ENCODE data around the gene CBR4. TPM values are rescaled to one million over a fixed set of nuclear protein-coding genes. Genes with fewer than 3 reads are reported as not detected.
A peak's percentile ranks its signal among the peaks of the same experiment; 100 is the strongest.

The CBR4 gene
- total RNA-seq, 4 donors from 2014 or later, result 20.4 to 25.6 (median 24.7) TPM

GRCh38 chr4:169000315-169000714 lies 9.7 kb downstream of the CBR4 start:
- TF ChIP-seq POLR2A (IDR thresholded peaks at IDR 0.05) (no peak), CTCF (IDR thresholded peaks at IDR 0.05) (no peak), EP300 (IDR thresholded peaks at IDR 0.05) (no peak)
- no peak overlapping the region for H3K4me3 ChIP-seq
- no peaks in the 10 kb centered on the region for H3K27me3 ChIP-seq
- peaks cover 0 to 45% (median 0%) of the 10 kb centered on the region in 3 donors for H3K36me3 ChIP-seq
- DNase-seq (ENCODE audit: low spot score in 2 of 2), result no peak
- no peaks in the 10 kb centered on the region for H3K9me3 ChIP-seq
- no peak overlapping the region for H3K27ac ChIP-seq
- peaks cover 0 to 22% (median 2%) of the 10 kb centered on the region in 4 donors for H3K4me1 ChIP-seq
- 77 to 85% methylated on average over 1 of the region's 1 CpG for WGBS, 2 donors

- Histone ChIP-seq H3K4me1 (peaks cover 0 to 19% (median 2%) of the 10 kb centered on the region in 4 donors), H3K4me3 (no peak overlapping the region), H3K36me3 (peaks cover 0 to 40% (median 0%) of the 10 kb centered on the region in 3 donors), H3K27ac (no peak overlapping the region), H3K9me3 (no peaks in the 10 kb centered on the region), H3K27me3 (no peaks in the 10 kb centered on the region)
- TF ChIP-seq CTCF (IDR thresholded peaks at IDR 0.05), result no peak
- TF ChIP-seq POLR2A (IDR thresholded peaks at IDR 0.05), result no peak
- TF ChIP-seq EP300 (IDR thresholded peaks at IDR 0.05), result no peak
- DNase-seq (ENCODE audit: low spot score in 2 of 2), result no peak
- 20 to 32% methylated on average over 4 of the region's 4 CpGs for WGBS, 2 donors
Measured at GRCh38 chr4:168999809-169000208, 10.2 kb downstream of the CBR4 start.

- WGBS, 2 donors, result 45 to 68% methylated on average over 1 of the region's 1 CpG
- Histone ChIP-seq H3K27ac (no peak overlapping the region), H3K9me3 (no peaks in the 10 kb centered on the region), H3K27me3 (no peaks in the 10 kb centered on the region), H3K4me1 (peaks cover 0 to 26% (median 4%) of the 10 kb centered on the region in 4 donors), H3K36me3 (peaks cover 0 to 27% (median 0%) of the 10 kb centered on the region in 3 donors), H3K4me3 (no peak overlapping the region)
- DNase-seq (ENCODE audit: low spot score in 2 of 2), result no peak
- TF ChIP-seq CTCF (IDR thresholded peaks at IDR 0.05) (no peak), EP300 (IDR thresholded peaks at IDR 0.05) (no peak), POLR2A (IDR thresholded peaks at IDR 0.05) (no peak)
Measured at GRCh38 chr4:168998596-168998995, 11.5 kb downstream of the CBR4 start.

GRCh38 chr4:168995537-168996295 lies 14.3 kb downstream of the CBR4 start:
- no peaks in the 10 kb centered on the region for H3K9me3 ChIP-seq
- no peak for DNase-seq (ENCODE audit: low spot score in 2 of 2)
- WGBS, 2 donors, result 23 to 38% methylated on average over 2 of the region's 2 CpGs
- peaks cover 0 to 6% (median 0%) of the 10 kb centered on the region in 3 donors for H3K36me3 ChIP-seq
- H3K4me1 ChIP-seq, result peaks cover 0 to 31% (median 9%) of the 10 kb centered on the region in 4 donors
- no peaks in the 10 kb centered on the region for H3K27me3 ChIP-seq
- TF ChIP-seq POLR2A (IDR thresholded peaks at IDR 0.05) (no peak), CTCF (IDR thresholded peaks at IDR 0.05) (peak in 1 of 5 experiments; percentile 31)
- no peak overlapping the region for H3K4me3 ChIP-seq
- no peak overlapping the region for H3K27ac ChIP-seq

- Histone ChIP-seq H3K36me3 (peaks cover 0 to 10% (median 0%) of the 10 kb centered on the region in 3 donors), H3K9me3 (no peaks in the 10 kb centered on the region), H3K4me3 (no peak overlapping the region), H3K27me3 (no peaks in the 10 kb centered on the region), H3K4me1 (peaks cover 0 to 25% (median 7%) of the 10 kb centered on the region in 4 donors), H3K27ac (no peak overlapping the region)
- WGBS, 2 donors, result 92 to 96% methylated on average over 4 of the region's 4 CpGs
- TF ChIP-seq CTCF (IDR thresholded peaks at IDR 0.05) (no peak), EP300 (IDR thresholded peaks at IDR 0.05) (no peak), POLR2A (IDR thresholded peaks at IDR 0.05) (no peak)
- DNase-seq (ENCODE audit: low spot score in 2 of 2), result no peak
Measured at GRCh38 chr4:168994958-168995357, 15.1 kb downstream of the CBR4 start.
